GM10266 (cell line): Measurements from ENCODE around the gene TMEM126A.

ENCODE experiments used
- DNase-seq: peaks from one replicate; pipeline ENCODE4 v3.0.0; 2012; ENCODE audit errors: extremely low spot score
- TF ChIP-seq, protein P1 (sequence below): IDR thresholded peaks from 2 replicates; pipeline ENCODE4 v1.5.1; 2012; ENCODE audit warnings: mild to moderate bottlenecking, low read depth; ENCODE audit not compliant: control insufficient read depth, insufficient read depth; ENCODE audit errors: missing control alignments

Gene TMEM126A

DNA sequence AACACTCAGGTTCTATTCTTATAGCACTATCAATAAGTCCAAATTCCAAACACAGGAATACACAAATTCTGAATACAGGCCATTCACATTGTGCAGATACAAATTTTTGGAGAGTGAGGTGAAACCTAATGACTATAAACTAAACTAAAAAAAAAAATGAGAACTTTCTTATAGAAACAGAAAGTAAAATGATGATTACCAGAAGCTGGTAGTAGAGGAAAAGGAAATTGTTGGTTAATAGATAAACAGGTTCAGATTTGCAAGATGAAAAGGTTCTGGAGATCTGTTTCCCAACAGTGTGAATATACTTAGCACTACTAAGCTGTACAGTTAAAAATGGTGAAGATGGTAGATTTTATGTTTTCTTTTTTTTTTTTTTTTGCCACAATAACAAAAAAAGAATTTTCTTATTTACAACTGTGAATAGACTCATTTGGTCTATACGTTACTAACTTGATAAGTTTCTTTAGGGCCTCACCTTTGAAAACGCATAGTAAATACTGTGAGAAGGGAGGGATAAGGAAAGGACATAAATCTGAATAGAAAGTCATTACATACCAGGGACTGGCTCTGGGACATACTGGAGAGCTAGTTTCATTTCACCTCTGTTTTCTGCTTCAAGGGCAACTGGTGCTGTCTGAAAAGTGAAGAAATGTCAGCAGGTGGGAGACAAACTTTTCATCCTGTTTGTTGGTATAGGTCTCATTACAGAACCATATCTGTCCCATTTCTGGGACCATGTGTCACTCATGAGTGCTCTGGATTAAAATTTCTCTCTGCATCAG lies 52.4 kb downstream of the TMEM126A start:
- DNase-seq: no peak
- TF ChIP-seq, protein P1, sequence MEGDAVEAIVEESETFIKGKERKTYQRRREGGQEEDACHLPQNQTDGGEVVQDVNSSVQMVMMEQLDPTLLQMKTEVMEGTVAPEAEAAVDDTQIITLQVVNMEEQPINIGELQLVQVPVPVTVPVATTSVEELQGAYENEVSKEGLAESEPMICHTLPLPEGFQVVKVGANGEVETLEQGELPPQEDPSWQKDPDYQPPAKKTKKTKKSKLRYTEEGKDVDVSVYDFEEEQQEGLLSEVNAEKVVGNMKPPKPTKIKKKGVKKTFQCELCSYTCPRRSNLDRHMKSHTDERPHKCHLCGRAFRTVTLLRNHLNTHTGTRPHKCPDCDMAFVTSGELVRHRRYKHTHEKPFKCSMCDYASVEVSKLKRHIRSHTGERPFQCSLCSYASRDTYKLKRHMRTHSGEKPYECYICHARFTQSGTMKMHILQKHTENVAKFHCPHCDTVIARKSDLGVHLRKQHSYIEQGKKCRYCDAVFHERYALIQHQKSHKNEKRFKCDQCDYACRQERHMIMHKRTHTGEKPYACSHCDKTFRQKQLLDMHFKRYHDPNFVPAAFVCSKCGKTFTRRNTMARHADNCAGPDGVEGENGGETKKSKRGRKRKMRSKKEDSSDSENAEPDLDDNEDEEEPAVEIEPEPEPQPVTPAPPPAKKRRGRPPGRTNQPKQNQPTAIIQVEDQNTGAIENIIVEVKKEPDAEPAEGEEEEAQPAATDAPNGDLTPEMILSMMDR: no peak

DNA sequence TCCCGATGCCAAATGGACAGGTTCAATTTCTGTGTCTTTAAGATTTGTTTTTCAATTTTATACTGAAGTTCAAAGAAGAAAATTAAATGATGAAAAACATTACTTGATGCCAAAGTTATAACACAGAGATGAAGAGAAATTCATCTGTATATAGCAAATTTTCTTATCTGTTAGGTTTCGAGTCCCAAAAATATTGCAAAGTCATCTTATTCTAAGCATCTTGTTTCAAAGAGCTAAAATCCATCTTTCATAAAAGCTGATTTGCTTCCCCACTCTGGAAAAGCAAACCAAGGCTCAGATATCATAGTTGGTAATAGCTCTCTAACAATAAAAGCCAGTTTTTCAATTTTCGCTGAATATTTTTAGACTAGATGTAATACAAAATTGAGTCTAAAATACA lies 57.2 kb downstream of the TMEM126A start:
- TF ChIP-seq, protein P1: no peak

GRCh38 chr11:85705800-85706199 lies 58.0 kb downstream of the TMEM126A start:
- DNase-seq: no peak
- TF ChIP-seq, protein P1: no peak

More for the DNA sequence above, 57.2 kb downstream of the TMEM126A start:
- DNase-seq: no peak
